Measurements from ENCODE around the gene BPIFB6.

BPIFB6 gene

GRCh38 chr20:33081411-33082154, 50.1 kb downstream of the BPIFB6 start:
- DNase-seq (ENCODE audit: low read depth): no peak
- TF ChIP-seq CTCF (IDR thresholded peaks at IDR 0.05; ENCODE audit: low read depth, low read length, missing control alignments): no peak
- H3K4me3 ChIP-seq (ENCODE audit: low read depth, low read length): no peak overlapping the region

GRCh38 chr20:33082546-33082945, 51.1 kb downstream of the BPIFB6 start:
- H3K4me3 ChIP-seq (ENCODE audit: low read depth, low read length): no peak overlapping the region
- no peak for TF ChIP-seq CTCF (IDR thresholded peaks at IDR 0.05; ENCODE audit: low read depth, low read length, missing control alignments)

GRCh38 chr20:33083544-33084340, 52.3 kb downstream of the BPIFB6 start:
- H3K4me3 ChIP-seq (ENCODE audit: low read depth, low read length): no peak overlapping the region
- no peak for TF ChIP-seq CTCF (IDR thresholded peaks at IDR 0.05; ENCODE audit: low read depth, low read length, missing control alignments)
- no peak for DNase-seq (ENCODE audit: low read depth)

More at GRCh38 chr20:33082546-33082945, 51.1 kb downstream of the BPIFB6 start:
- no peak for DNase-seq (ENCODE audit: low read depth)

- H3K4me3 ChIP-seq (ENCODE audit: low read depth, low read length): no peak overlapping the region
- no peak for DNase-seq (ENCODE audit: low read depth)
- TF ChIP-seq CTCF (IDR thresholded peaks at IDR 0.05; ENCODE audit: low read depth, low read length, missing control alignments): no peak
Measured at GRCh38 chr20:33084722-33085121, 53.3 kb downstream of the BPIFB6 start.

- no peak overlapping the region for H3K4me3 ChIP-seq (ENCODE audit: low read depth, low read length)
- no peak for TF ChIP-seq CTCF (IDR thresholded peaks at IDR 0.05; ENCODE audit: low read depth, low read length, missing control alignments)
- DNase-seq (ENCODE audit: low read depth): no peak
Measured at GRCh38 chr20:33086052-33086722, 54.7 kb downstream of the BPIFB6 start.

GRCh38 chr20:33091147-33091546, 59.7 kb downstream of the BPIFB6 start:
- H3K4me3 ChIP-seq (ENCODE audit: low read depth, low read length): no peak overlapping the region
- no peak for DNase-seq (ENCODE audit: low read depth)
- TF ChIP-seq CTCF (IDR thresholded peaks at IDR 0.05; ENCODE audit: low read depth, low read length, missing control alignments): no peak

All from GM12864 (cell line).